Measurements from ENCODE around the gene CAPN3. TPM values are rescaled to one million over a fixed set of nuclear protein-coding genes. Genes with fewer than 3 reads are reported as not detected.
A peak's percentile ranks its signal among the peaks of the same experiment; 100 is the strongest.

The CAPN3 gene
- total RNA-seq, 1 donor from 2014 or later, result not detected

DNA sequence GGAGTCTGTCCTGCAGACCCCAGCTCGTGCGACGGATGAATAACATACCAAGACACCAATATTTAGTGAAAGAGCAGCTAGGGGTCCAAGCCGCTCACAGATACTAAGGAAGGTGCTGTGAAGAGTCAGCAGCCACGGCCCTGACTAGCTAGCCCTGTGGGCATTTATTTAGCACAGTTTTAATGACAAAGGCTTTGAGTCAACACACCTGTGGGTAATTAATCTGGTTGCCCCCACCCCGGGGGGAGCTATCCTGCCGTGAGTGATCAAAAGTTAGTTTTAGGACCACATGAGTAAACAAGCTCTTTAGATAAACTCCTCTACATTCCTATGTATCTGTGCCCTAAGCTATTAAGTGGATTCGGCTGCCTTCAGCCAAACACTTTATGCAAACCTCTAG is 18.7 kb downstream of the CAPN3 start:
- H3K27me3 Mint-ChIP-seq (ENCODE audit: insufficient read depth, low read depth), result peaks cover 2% of the 10 kb centered on the region
- no peak overlapping the region for H3K9ac ChIP-seq
- no peak for TF ChIP-seq EZH2 (IDR thresholded peaks at IDR 0.05)
- no peak for TF ChIP-seq EZH2phosphoT487 (IDR thresholded peaks at IDR 0.05)
- TF ChIP-seq, protein P1, sequence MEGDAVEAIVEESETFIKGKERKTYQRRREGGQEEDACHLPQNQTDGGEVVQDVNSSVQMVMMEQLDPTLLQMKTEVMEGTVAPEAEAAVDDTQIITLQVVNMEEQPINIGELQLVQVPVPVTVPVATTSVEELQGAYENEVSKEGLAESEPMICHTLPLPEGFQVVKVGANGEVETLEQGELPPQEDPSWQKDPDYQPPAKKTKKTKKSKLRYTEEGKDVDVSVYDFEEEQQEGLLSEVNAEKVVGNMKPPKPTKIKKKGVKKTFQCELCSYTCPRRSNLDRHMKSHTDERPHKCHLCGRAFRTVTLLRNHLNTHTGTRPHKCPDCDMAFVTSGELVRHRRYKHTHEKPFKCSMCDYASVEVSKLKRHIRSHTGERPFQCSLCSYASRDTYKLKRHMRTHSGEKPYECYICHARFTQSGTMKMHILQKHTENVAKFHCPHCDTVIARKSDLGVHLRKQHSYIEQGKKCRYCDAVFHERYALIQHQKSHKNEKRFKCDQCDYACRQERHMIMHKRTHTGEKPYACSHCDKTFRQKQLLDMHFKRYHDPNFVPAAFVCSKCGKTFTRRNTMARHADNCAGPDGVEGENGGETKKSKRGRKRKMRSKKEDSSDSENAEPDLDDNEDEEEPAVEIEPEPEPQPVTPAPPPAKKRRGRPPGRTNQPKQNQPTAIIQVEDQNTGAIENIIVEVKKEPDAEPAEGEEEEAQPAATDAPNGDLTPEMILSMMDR (IDR thresholded peaks at IDR 0.05), result no peak
- no peaks in the 10 kb centered on the region for H3K27me3 ChIP-seq
- H3K36me3 ChIP-seq, result no peaks in the 10 kb centered on the region
- no peaks in the 10 kb centered on the region for H4K20me1 ChIP-seq (ENCODE audit: low read depth)
- H3K27ac ChIP-seq, result no peak overlapping the region
- H3K36me3 Mint-ChIP-seq, result peaks cover 2% of the 10 kb centered on the region
- no peak overlapping the region for H3K4me3 Mint-ChIP-seq
- no peaks in the 10 kb centered on the region for H3K4me1 ChIP-seq
- H3F3A ChIP-seq (ENCODE audit: low read depth), result no peaks in the 10 kb centered on the region
- no peak overlapping the region for H3K4me3 ChIP-seq
- H3K9me3 ChIP-seq (ENCODE audit: low read depth), result no peaks in the 10 kb centered on the region
- H3K27ac Mint-ChIP-seq, result no peak overlapping the region
- DNase-seq (ENCODE audit: low spot score), result no peak
- no peaks in the 10 kb centered on the region for H3K79me2 ChIP-seq (ENCODE audit: low read depth)
- no peak overlapping the region for H3K4me2 ChIP-seq
- peaks cover 6% of the 10 kb centered on the region for H3K9me3 Mint-ChIP-seq
- H2AFZ ChIP-seq (replicated peaks), result no peak overlapping the region
- peaks cover 6% of the 10 kb centered on the region for H3K4me1 Mint-ChIP-seq

DNA sequence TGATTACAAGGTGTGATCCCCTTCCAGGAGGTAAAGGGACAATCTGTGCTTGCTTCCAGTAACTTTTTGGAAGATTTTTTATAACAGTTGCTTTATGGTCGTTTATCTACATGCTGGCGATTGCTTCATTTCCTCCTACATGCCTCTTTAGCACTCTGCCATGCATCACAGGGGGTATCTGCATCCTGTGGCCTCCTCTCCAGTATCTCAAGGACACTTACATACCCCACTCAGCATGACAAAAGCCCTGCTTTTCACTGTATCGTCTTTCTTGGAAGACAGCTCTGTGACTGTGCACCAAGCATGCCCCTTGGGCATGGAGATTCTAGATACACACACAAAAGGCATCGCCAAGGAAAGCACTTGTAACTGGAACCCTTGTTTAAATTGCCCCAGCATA is 25.3 kb downstream of the CAPN3 start:
- Mint-ChIP-seq H3K4me3 (no peak overlapping the region), H3K36me3 (no peaks in the 10 kb centered on the region), H3K9me3 (no peaks in the 10 kb centered on the region), H3K4me1 (peaks cover 3% of the 10 kb centered on the region), H3K27ac (peak overlapping the region; percentile 72), H3K27me3 (ENCODE audit: insufficient read depth, low read depth) (peaks cover 2% of the 10 kb centered on the region)
- TF ChIP-seq, protein P1 (IDR thresholded peaks at IDR 0.05), result no peak
- TF ChIP-seq EZH2 (IDR thresholded peaks at IDR 0.05) (no peak), EZH2phosphoT487 (IDR thresholded peaks at IDR 0.05) (no peak)
- H2AFZ ChIP-seq (replicated peaks), result peak overlapping the region; percentile 99
- no peaks in the 10 kb centered on the region for H3F3A ChIP-seq (ENCODE audit: low read depth)
- no peak overlapping the region for H3K4me2 ChIP-seq
- no peak overlapping the region for H3K4me3 ChIP-seq
- H3K9ac ChIP-seq, result no peak overlapping the region
- peaks cover 8% of the 10 kb centered on the region for H3K4me1 ChIP-seq
- no peak for DNase-seq (ENCODE audit: low spot score)
- no peaks in the 10 kb centered on the region for H3K27me3 ChIP-seq
- no peaks in the 10 kb centered on the region for H3K9me3 ChIP-seq (ENCODE audit: low read depth)
- H3K27ac ChIP-seq, result no peak overlapping the region
- H4K20me1 ChIP-seq (ENCODE audit: low read depth), result no peaks in the 10 kb centered on the region
- H3K36me3 ChIP-seq, result no peaks in the 10 kb centered on the region
- H3K79me2 ChIP-seq (ENCODE audit: low read depth), result no peaks in the 10 kb centered on the region

DNA sequence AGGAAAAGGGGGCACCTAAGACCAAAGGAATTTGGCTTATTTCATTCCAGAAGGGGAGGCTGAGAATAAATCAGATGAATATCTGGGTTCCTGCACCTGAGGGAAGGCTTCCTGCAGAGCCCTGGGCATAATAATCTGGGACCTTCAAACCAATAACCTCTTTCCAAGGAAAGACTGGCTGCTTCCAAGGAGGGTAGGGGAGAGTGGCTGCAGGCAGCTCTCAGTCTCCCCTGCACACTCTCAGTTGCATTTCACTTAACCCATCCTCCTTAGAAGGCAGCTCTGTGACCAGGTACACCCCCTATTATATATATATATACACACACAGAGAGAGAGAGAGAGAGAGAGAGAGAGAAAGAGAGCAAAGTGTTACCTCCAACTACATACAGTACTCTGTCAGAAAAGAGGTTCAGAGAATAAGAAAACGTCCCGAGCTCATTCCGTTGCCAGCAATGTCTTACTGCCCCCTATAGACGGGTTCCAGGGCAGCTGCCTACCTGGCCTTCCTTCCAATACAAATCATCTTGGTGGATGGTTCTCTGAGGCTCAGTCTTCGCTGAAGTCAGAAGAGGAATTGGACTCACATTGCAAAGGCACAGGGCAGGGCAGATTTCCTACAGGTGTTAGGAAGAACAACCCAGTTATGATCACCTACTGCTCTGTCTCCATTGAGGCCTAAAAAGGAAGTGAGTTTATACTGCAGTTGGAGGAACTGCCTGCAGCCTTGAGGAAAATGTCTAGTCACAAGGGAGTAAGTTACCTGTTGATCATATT is 26.1 kb downstream of the CAPN3 start:
- no peak overlapping the region for H3K4me3 Mint-ChIP-seq
- no peak for TF ChIP-seq EZH2phosphoT487 (IDR thresholded peaks at IDR 0.05)
- TF ChIP-seq, protein P1 (IDR thresholded peaks at IDR 0.05), result peak; percentile 91
- Histone ChIP-seq H3K9me3 (ENCODE audit: low read depth) (no peaks in the 10 kb centered on the region), H3F3A (ENCODE audit: low read depth) (no peaks in the 10 kb centered on the region), H3K27me3 (no peaks in the 10 kb centered on the region), H3K36me3 (no peaks in the 10 kb centered on the region), H3K4me1 (peaks cover 8% of the 10 kb centered on the region), H3K9ac (no peak overlapping the region), H3K4me2 (no peak overlapping the region), H3K4me3 (no peak overlapping the region), H3K27ac (no peak overlapping the region), H4K20me1 (ENCODE audit: low read depth) (no peaks in the 10 kb centered on the region), H2AFZ (replicated peaks) (peak overlapping the region; percentile 99), H3K79me2 (ENCODE audit: low read depth) (no peaks in the 10 kb centered on the region)
- H3K9me3 Mint-ChIP-seq, result no peaks in the 10 kb centered on the region
- H3K27me3 Mint-ChIP-seq (ENCODE audit: insufficient read depth, low read depth), result peaks cover 2% of the 10 kb centered on the region
- H3K27ac Mint-ChIP-seq, result no peak overlapping the region
- peaks cover 3% of the 10 kb centered on the region for H3K4me1 Mint-ChIP-seq
- peak; percentile 80 for DNase-seq (ENCODE audit: low spot score)
- H3K36me3 Mint-ChIP-seq, result no peaks in the 10 kb centered on the region
